IgD-negative memory B cell (primary cell): ENCODE results near the gene BIRC3. TPM values are rescaled to one million over a fixed set of nuclear protein-coding genes. Genes with fewer than 3 reads are reported as not detected.
"Not testable (repeated sequence)": the region's sequence is repeated elsewhere in the genome, so short reads cannot be mapped to it uniquely, and the experiment has no call there.

Source experiments
- H3K27ac Mint-ChIP-seq, 3 donors: one replicate each; pipeline ENCODE4 v1.8.0; 2020 to 2022; ENCODE audit warnings: mild to moderate bottlenecking in 3 of 3, mixed read lengths in 3 of 3, moderate library complexity in 1 of 3
- H3K27me3 Mint-ChIP-seq: one replicate; pipeline ENCODE4 v1.8.0; 2021; ENCODE audit warnings: mixed read lengths
- H3K36me3 Mint-ChIP-seq: one replicate; pipeline ENCODE4 v1.8.0; 2020; ENCODE audit warnings: mild to moderate bottlenecking, mixed read lengths
- H3K4me1 Mint-ChIP-seq, 3 donors: one replicate each; pipeline ENCODE4 v1.8.0; 2020 to 2022; ENCODE audit warnings: mixed read lengths in 3 of 3, mild to moderate bottlenecking in 1 of 3
- H3K4me3 Mint-ChIP-seq, 4 donors: one replicate each; pipeline ENCODE4 v1.8.0; 2020 to 2022; ENCODE audit warnings: mild to moderate bottlenecking in 4 of 4, mixed read lengths in 4 of 4, moderate library complexity in 3 of 4
- H3K9me3 Mint-ChIP-seq, 3 donors: one replicate each; pipeline ENCODE4 v1.8.0; 2020 to 2021; ENCODE audit warnings: mixed read lengths in 3 of 3, mild to moderate bottlenecking in 1 of 3
- polyA plus RNA-seq: library from polyadenylated mRNA; unstranded; fragments of 300-500 nt; fragmentation: Illumina TruSeq; gene quantifications from one replicate; pipeline ENCODE4 v1.2.3, GENCODE V29; 2021

The BIRC3 gene
- polyA plus RNA-seq, 1 donor from 2014 or later = 158 TPM

DNA sequence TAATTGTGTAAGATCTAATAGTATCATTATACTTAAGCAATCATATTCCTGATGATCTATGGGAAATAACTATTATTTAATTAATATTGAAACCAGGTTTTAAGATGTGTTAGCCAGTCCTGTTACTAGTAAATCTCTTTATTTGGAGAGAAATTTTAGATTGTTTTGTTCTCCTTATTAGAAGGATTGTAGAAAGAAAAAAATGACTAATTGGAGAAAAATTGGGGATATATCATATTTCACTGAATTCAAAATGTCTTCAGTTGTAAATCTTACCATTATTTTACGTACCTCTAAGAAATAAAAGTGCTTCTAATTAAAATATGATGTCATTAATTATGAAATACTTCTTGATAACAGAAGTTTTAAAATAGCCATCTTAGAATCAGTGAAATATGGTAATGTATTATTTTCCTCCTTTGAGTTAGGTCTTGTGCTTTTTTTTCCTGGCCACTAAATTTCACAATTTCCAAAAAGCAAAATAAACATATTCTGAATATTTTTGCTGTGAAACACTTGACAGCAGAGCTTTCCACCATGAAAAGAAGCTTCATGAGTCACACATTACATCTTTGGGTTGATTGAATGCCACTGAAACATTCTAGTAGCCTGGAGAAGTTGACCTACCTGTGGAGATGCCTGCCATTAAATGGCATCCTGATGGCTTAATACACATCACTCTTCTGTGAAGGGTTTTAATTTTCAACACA is 6.4 kb downstream of the BIRC3 start:
- Mint-ChIP-seq H3K36me3 (peaks cover 7% of the 10 kb centered on the region), H3K4me1 (peaks cover 17 to 36% (median 35%) of the 10 kb centered on the region in 3 donors), H3K4me3 (peak overlapping the region in 3 of 4 donors; percentile 40 to 72 (median 67)), H3K27me3 (no peaks in the 10 kb centered on the region), H3K27ac (peak overlapping the region in 2 of 3 donors; percentile 63 to 82), H3K9me3 (no peaks in the 10 kb centered on the region)

DNA sequence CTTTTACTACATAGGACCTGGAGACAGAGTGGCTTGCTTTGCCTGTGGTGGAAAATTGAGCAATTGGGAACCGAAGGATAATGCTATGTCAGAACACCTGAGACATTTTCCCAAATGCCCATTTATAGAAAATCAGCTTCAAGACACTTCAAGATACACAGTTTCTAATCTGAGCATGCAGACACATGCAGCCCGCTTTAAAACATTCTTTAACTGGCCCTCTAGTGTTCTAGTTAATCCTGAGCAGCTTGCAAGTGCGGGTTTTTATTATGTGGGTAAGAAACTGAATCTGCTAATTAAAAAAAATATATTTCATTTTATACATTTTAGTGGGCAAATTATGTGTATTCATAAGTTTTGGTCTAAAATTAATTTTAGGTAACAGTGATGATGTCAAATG is 7.8 kb downstream of the BIRC3 start:
- Mint-ChIP-seq H3K27ac (peak overlapping the region; percentile 65 to 87 (median 82)), H3K4me3 (peak overlapping the region in 3 of 4 donors; percentile 67 to 72 (median 70)), H3K36me3 (peaks cover 4% of the 10 kb centered on the region), H3K27me3 (no peaks in the 10 kb centered on the region), H3K9me3 (no peaks in the 10 kb centered on the region), H3K4me1 (peaks cover 17 to 39% (median 37%) of the 10 kb centered on the region in 3 donors)

DNA sequence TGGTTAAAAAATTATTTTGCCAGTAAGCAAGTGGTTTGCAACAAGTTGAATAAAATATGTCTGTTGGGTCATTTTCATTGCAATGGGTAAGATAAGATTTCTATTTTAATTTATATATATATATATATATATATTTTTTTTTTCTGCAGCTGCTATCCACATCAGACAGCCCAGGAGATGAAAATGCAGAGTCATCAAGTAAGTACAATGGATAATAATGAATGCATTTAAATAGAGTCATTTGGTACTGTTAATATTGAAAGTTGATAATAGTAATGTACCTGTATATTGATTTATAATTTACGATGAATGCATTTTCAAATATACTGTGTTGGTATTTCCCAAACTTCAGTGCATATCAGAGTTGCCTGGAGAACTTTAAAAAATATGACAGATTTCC is 11.5 kb downstream of the BIRC3 start:
- Mint-ChIP-seq H3K27ac (peak overlapping the region in 1 of 3 donors; percentile 10), H3K9me3 (no peaks in the 10 kb centered on the region), H3K4me3 (no peak overlapping the region), H3K4me1 (peaks cover 12 to 29% (median 16%) of the 10 kb centered on the region in 3 donors), H3K27me3 (no peaks in the 10 kb centered on the region), H3K36me3 (peaks cover 5% of the 10 kb centered on the region)

DNA sequence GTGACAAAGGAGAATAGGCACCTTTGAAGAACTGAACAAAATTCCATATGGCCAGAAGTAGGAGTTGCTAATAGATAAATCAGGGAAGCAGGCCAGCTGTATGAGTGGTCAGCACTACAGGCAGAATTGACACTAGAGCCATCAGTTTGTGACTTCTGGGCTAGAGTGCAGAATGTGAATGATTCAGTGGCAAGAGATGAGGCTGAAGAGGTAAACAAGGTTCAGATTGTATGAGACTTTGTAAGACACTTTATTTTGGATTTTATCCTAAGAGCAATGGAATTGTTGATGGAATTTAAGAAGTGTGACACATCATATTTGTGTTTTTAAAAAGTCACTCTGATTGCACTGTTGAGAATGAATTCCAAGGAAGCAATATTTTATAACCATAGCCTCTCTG is 12.9 kb downstream of the BIRC3 start:
- no peaks in the 10 kb centered on the region for H3K9me3 Mint-ChIP-seq
- H3K4me3 Mint-ChIP-seq = no peak overlapping the region
- peak overlapping the region in 1 of 3 donors; percentile 9 for H3K27ac Mint-ChIP-seq
- no peaks in the 10 kb centered on the region for H3K27me3 Mint-ChIP-seq
- H3K4me1 Mint-ChIP-seq = peaks cover 5 to 17% (median 12%) of the 10 kb centered on the region in 3 donors
- H3K36me3 Mint-ChIP-seq = peaks cover 5% of the 10 kb centered on the region

DNA sequence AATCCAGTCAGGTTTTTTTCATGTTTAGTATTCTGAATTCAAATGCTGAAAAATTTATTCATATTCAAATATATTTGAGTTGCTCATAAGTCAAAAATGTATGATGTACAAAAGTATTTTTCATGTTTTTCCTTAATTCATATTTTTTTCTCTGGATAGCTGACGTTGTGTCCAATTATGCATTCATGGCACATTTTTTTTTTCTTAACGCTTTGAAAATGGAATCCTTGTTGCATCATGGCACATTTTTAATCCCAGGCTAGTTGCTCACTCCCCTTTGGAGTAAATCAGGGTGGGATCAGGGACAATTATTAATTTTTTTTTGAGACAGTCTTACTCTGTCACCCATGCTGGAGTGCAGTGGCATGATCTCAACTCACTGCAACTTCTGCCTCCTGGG is 14.1 kb downstream of the BIRC3 start:
- Mint-ChIP-seq H3K9me3 (no peaks in the 10 kb centered on the region), H3K36me3 (peaks cover 5% of the 10 kb centered on the region), H3K4me1 (peaks cover 5 to 13% (median 10%) of the 10 kb centered on the region in 3 donors), H3K4me3 (no peak overlapping the region), H3K27ac (no peak overlapping the region), H3K27me3 (no peaks in the 10 kb centered on the region)

DNA sequence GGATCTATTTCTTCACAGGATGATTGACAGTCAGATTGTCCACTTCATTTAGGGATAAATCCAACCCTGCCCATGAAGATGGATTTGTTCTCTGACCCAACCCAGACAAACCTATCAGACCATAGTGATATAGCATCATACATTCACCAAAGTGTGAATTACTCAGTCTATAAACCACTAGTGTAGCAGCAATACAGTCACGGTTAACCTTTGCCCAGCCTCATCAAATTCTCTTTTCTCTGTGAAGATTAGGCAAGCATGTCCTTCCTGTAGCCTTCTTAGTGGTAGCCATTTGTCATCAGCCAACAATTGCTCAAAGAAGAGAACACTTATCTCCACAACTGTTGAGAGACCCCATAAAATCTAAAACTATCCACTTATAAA is 15.3 kb downstream of the BIRC3 start:
- peaks cover 5 to 11% (median 6%) of the 10 kb centered on the region in 3 donors for H3K4me1 Mint-ChIP-seq
- peak overlapping the region in 2 of 3 donors; percentile 0 to 67 for H3K27ac Mint-ChIP-seq
- H3K9me3 Mint-ChIP-seq = no peaks in the 10 kb centered on the region
- no peak overlapping the region for H3K4me3 Mint-ChIP-seq
- H3K27me3 Mint-ChIP-seq = no peaks in the 10 kb centered on the region
- H3K36me3 Mint-ChIP-seq = peaks cover 5% of the 10 kb centered on the region

- H3K27ac Mint-ChIP-seq = peak overlapping the region in 2 of 3 donors; percentile 27 to 69
- no peak overlapping the region for H3K4me3 Mint-ChIP-seq
- no peaks in the 10 kb centered on the region for H3K27me3 Mint-ChIP-seq
- H3K9me3 Mint-ChIP-seq = no peaks in the 10 kb centered on the region
- H3K4me1 Mint-ChIP-seq = peaks cover 11 to 27% (median 13%) of the 10 kb centered on the region in 3 donors
- no peaks in the 10 kb centered on the region for H3K36me3 Mint-ChIP-seq
Measured at GRCh38 chr11:102338479-102339010, 21.3 kb downstream of the BIRC3 start.

DNA sequence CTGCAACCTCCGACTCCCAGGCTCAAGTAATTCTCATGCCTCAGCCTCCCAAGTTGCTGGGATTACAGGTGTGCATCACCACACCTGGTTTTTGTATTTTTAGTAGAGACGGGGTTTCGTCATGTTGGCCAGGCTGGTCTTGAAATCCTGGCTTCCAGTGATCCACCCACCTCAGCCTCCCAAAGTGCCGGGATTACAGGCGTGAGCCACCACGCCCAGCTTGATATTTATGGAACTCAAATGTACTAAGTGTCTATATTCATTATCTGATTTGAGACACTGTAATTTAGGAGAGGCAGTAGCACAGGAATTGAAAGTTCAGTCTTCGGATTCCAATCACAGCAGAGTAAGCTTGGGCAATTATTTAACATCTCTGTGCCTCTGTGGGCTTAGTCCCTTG is 24.0 kb downstream of the BIRC3 start:
- Mint-ChIP-seq H3K4me1 (peaks cover 17 to 34% (median 20%) of the 10 kb centered on the region in 3 donors), H3K27ac (peak overlapping the region; percentile 16 to 82 (median 28))
- not testable (repeated sequence) for H3K27me3 Mint-ChIP-seq, H3K9me3 Mint-ChIP-seq, H3K36me3 Mint-ChIP-seq, H3K4me3 Mint-ChIP-seq

GRCh38 chr11:102341844-102342318 is 24.6 kb downstream of the BIRC3 start:
- Mint-ChIP-seq H3K27me3 (no peaks in the 10 kb centered on the region), H3K27ac (peak overlapping the region; percentile 13 to 71 (median 16)), H3K36me3 (no peaks in the 10 kb centered on the region), H3K9me3 (no peaks in the 10 kb centered on the region), H3K4me1 (peaks cover 19 to 36% (median 25%) of the 10 kb centered on the region in 3 donors), H3K4me3 (peak overlapping the region in 1 of 4 donors; percentile 6)

DNA sequence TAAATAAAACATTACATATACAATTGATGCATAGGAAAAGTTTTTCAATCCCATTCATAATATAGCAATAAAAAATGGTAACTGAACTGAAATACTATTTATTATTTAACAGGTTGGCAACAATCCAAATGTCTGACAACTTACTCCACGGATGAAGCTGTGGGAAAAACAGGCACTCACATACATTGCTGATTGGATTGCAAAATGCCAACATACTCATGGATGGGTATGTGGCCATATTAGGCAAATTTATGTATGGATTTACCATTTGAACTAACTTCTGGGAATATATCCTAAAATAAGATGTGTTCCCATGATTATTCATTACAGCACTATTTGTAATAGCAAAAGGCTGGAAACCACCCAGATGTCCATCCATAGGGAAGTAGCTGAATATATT is 26.5 kb downstream of the BIRC3 start:
- no peaks in the 10 kb centered on the region for H3K9me3 Mint-ChIP-seq
- H3K27me3 Mint-ChIP-seq = no peaks in the 10 kb centered on the region
- H3K4me1 Mint-ChIP-seq = peaks cover 26 to 36% (median 34%) of the 10 kb centered on the region in 3 donors
- H3K4me3 Mint-ChIP-seq = no peak overlapping the region
- H3K27ac Mint-ChIP-seq = peak overlapping the region in 1 of 3 donors; percentile 73
- no peaks in the 10 kb centered on the region for H3K36me3 Mint-ChIP-seq

DNA sequence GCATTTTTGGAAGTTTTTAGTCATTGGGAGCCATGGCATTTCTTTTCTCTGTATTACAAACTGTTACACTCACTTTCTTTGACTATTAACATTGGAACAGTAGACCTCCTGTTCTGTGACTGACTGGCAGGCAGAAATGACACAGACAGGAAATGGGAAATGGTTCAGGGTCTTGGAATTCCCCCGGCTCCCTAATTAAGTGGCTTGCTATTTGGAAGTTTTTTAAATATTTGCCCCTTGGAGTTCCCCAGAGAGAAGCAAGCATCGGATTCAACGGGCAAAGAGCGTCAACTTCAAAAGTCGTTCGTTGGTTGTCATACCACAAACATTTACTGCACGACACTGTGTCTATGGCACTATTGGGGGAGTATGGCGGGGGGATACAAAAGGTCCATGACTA is 28.6 kb downstream of the BIRC3 start:
- Mint-ChIP-seq H3K4me1 (peaks cover 26 to 41% (median 31%) of the 10 kb centered on the region in 3 donors), H3K9me3 (no peaks in the 10 kb centered on the region), H3K4me3 (peak overlapping the region; percentile 93 to 99 (median 98)), H3K36me3 (no peaks in the 10 kb centered on the region), H3K27me3 (no peaks in the 10 kb centered on the region), H3K27ac (peak overlapping the region; percentile 98 to 100 (median 99))

- H3K27ac Mint-ChIP-seq = peak overlapping the region; percentile 98 to 100 (median 99)
- H3K4me1 Mint-ChIP-seq = peaks cover 28 to 40% (median 30%) of the 10 kb centered on the region in 3 donors
- peak overlapping the region; percentile 93 to 99 (median 98) for H3K4me3 Mint-ChIP-seq
- no peaks in the 10 kb centered on the region for H3K27me3 Mint-ChIP-seq
- no peaks in the 10 kb centered on the region for H3K9me3 Mint-ChIP-seq
- H3K36me3 Mint-ChIP-seq = no peaks in the 10 kb centered on the region
Measured at GRCh38 chr11:102346456-102346747, 29.1 kb downstream of the BIRC3 start.

- Mint-ChIP-seq H3K27me3 (no peaks in the 10 kb centered on the region), H3K4me3 (peak within 1 kb of the TSS; percentile 93 to 99 (median 98)), H3K4me1 (peaks cover 27 to 36% (median 28%) of the 10 kb centered on the region in 3 donors), H3K36me3 (peaks cover 1% of the 10 kb centered on the region), H3K27ac (peak within 1 kb of the TSS; percentile 98 to 100 (median 99)), H3K9me3 (peaks cover 0 to 1% (median 0%) of the 10 kb centered on the region in 3 donors)
Measured at GRCh38 chr11:102346748-102347461, 29.6 kb downstream of the BIRC3 start, which contains the start of gene BIRC2. TSS of gene BIRC2 (plus strand) at chr11:102347214. CDS start at chr11:102349855, 2,641 bp downstream.

DNA sequence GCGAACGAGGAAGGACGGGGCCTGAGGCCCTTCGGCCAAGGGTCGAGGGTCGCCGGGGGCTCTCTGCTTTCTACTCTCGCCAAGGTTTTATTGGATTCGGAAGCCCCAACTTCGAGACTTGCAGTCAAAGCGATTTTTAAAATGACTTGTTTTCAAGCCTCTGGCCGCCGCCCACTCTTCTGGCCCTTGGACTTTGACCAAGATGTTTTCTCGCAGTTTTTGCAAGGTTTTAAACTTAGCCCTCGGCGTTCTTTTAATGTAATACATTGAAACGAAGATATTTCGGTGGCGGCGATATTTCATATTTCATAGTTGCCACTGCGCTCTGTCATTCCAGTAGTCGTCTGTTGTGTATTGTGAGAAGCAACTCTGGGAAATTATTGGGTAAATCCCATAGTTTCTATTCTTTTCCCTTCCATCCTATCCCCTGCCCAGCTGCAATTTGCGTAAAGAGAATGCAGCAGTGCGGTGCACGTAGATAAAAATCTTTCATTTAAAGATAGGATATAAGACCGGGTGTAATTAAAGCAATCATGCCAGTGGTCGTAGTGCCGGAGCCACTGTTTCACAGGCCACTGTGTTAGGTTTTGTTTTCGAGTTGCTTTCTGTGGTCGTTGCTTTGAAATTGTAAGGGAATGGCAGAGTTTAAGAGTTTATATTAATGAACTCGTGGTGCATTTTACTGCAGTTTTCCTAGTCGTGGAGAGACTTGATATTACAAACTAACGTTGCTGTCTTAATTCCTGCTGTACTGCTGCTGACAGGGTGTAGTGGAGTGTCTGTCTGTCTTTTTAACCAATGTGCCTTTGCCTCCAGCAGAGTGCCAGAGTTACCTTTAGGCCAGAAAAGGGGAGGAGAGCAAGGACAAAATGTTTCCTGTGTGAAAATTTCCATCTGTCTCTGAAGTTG is 30.4 kb downstream of the BIRC3 start:
- Mint-ChIP-seq H3K27ac (peak overlapping the region; percentile 98 to 100 (median 99)), H3K9me3 (peaks cover 0 to 1% (median 0%) of the 10 kb centered on the region in 3 donors), H3K36me3 (peaks cover 1% of the 10 kb centered on the region), H3K4me1 (peaks cover 25 to 36% (median 28%) of the 10 kb centered on the region in 3 donors), H3K4me3 (peak overlapping the region; percentile 93 to 99 (median 98)), H3K27me3 (no peaks in the 10 kb centered on the region)
